Loucy (cell line): ENCODE data around the gene CCDC158.

Source experiments
- CTCF ChIP-seq: fragments of 200-600 bp; sonication (generic); conservative IDR thresholded peaks from 2 replicates; pipeline ENCODE4 v1.5.1; 2014; ENCODE audit warnings: mild to moderate bottlenecking, antibody characterized with exemption, low read length
- EZH2phosphoT487 ChIP-seq: fragments of 200-600 bp; IDR thresholded peaks from 2 replicates; pipeline ENCODE4 v1.6.1; 2018; ENCODE audit warnings: antibody characterized with exemption, mild to moderate bottlenecking, moderate library complexity, borderline replicate concordance

- TF ChIP-seq CTCF, result no peak
- no peak for TF ChIP-seq EZH2phosphoT487
These were observed 22.4 kb upstream of the CCDC158 start for GRCh38 chr4:76443376-76443775.
